HepG2 (cell line): ENCODE measurements around the gene PA2G4. TPM values are rescaled to one million over a fixed set of nuclear protein-coding genes. Genes with fewer than 3 reads are reported as not detected.

Source experiments
- ADNP ChIP-seq: sonication (generic); formaldehyde crosslinking; IDR thresholded peaks from 2 replicates; pipeline ENCODE4 v1.4.0; 2020; ENCODE audit warnings: missing genetic modification reagents
- ARHGAP35 ChIP-seq: sonication (generic); formaldehyde crosslinking; IDR thresholded peaks from 2 replicates; pipeline ENCODE4 v1.9.0; 2022; ENCODE audit warnings: mild to moderate bottlenecking, inconsistent platforms, moderate library complexity, missing genetic modification reagents, borderline replicate concordance
- CEBPZ ChIP-seq: IDR thresholded peaks from 2 replicates; pipeline ENCODE4 v1.6.1; 2012; ENCODE audit warnings: low read length, improper control_type of control experiment
- HBP1 ChIP-seq: IDR thresholded peaks from 2 replicates; pipeline ENCODE4 v1.6.1; 2016; ENCODE audit warnings: low read depth, control low read depth
- MAFF ChIP-seq: IDR thresholded peaks from 2 replicates; pipeline ENCODE4 v1.6.1; 2011; ENCODE audit warnings: low read depth, low read length, improper control_type of control experiment
- MAZ ChIP-seq, 2 experiments: sonication (generic) in 1 of 2; formaldehyde crosslinking in 1 of 2; IDR thresholded peaks; 2 replicates each; pipeline versions ENCODE4 v1.5.0 to v1.6.1; 2012 to 2020; ENCODE audit warnings: low read depth in 2 of 2, mild to moderate bottlenecking in 2 of 2, borderline replicate concordance in 1 of 2, improper control_type of control experiment in 1 of 2, low read length in 1 of 2, missing genetic modification reagents in 1 of 2, moderate library complexity in 1 of 2
- MED13 ChIP-seq: sonication (generic); formaldehyde crosslinking; IDR thresholded peaks from 2 replicates; pipeline ENCODE4 v1.5.0; 2020; ENCODE audit warnings: missing genetic modification reagents
- MEF2D ChIP-seq: sonication (generic); formaldehyde crosslinking; IDR thresholded peaks from 2 replicates; pipeline ENCODE4 v1.5.1; 2020; ENCODE audit warnings: mild to moderate bottlenecking, missing genetic modification reagents
- NFIB ChIP-seq: sonication (generic); formaldehyde crosslinking; IDR thresholded peaks from 2 replicates; pipeline ENCODE4 v1.9.0; 2021; ENCODE audit warnings: missing genetic modification reagents, mild to moderate bottlenecking, borderline replicate concordance
- POLR2A ChIP-seq, 2 experiments: IDR thresholded peaks; 2 replicates each; pipeline ENCODE4 v1.6.1; 2011; ENCODE audit warnings: low read depth in 2 of 2, low read length in 2 of 2, mild to moderate bottlenecking in 1 of 2, moderate library complexity in 1 of 2; ENCODE audit not compliant: insufficient read depth in 1 of 2
- PRPF4 ChIP-seq: fragments of 200-400 bp; formaldehyde crosslinking; IDR thresholded peaks from 2 replicates; pipeline ENCODE4 v1.6.1; 2016; ENCODE audit warnings: low read length, low read depth; ENCODE audit not compliant: poor library complexity, severe bottlenecking
- SOX6 ChIP-seq, 2 experiments: fragments of 450-650 bp in 1 of 2; sonication (generic) in 1 of 2; formaldehyde crosslinking in 1 of 2; IDR thresholded peaks; 2 replicates each; pipeline versions ENCODE4 v1.4.0 to v1.6.1; 2017 to 2020; ENCODE audit warnings: antibody characterized with exemption in 1 of 2, mild to moderate bottlenecking in 1 of 2, missing genetic modification reagents in 1 of 2
- THYN1 ChIP-seq: sonication (generic); formaldehyde crosslinking; IDR thresholded peaks from 2 replicates; pipeline ENCODE4 v1.8.1; 2023; ENCODE audit warnings: low read depth, mild to moderate bottlenecking, moderate library complexity, missing genetic modification reagents, borderline replicate concordance
- TRIM24 ChIP-seq: sonication (generic); formaldehyde crosslinking; IDR thresholded peaks from 2 replicates; pipeline ENCODE4 v1.8.0; 2022; ENCODE audit warnings: mild to moderate bottlenecking, missing genetic modification reagents
- WIZ ChIP-seq: sonication (generic); formaldehyde crosslinking; IDR thresholded peaks from 2 replicates; pipeline ENCODE4 v1.5.1; 2020; ENCODE audit warnings: mild to moderate bottlenecking, missing genetic modification reagents
- ZBTB7A ChIP-seq: sonication (generic); formaldehyde crosslinking; IDR thresholded peaks from 2 replicates; pipeline ENCODE4 v1.8.0; 2022; ENCODE audit warnings: mild to moderate bottlenecking, missing genetic modification reagents
- ZFAT ChIP-seq: sonication (generic); formaldehyde crosslinking; conservative IDR thresholded peaks from 2 replicates; pipeline ENCODE4 v1.8.1; 2023; ENCODE audit warnings: missing genetic modification reagents, inconsistent platforms
- ZFYVE20 ChIP-seq: sonication (generic); formaldehyde crosslinking; IDR thresholded peaks from 2 replicates; pipeline ENCODE4 v1.8.0; 2023; ENCODE audit warnings: low read depth, mild to moderate bottlenecking, moderate library complexity, missing genetic modification reagents, borderline replicate concordance
- ZGPAT ChIP-seq: IDR thresholded peaks from 2 replicates; pipeline ENCODE4 v1.6.1; 2016; ENCODE audit warnings: mild to moderate bottlenecking
- ZNF234 ChIP-seq: sonication (generic); formaldehyde crosslinking; conservative IDR thresholded peaks from 2 replicates; pipeline ENCODE4 v1.5.1; 2020; ENCODE audit warnings: mild to moderate bottlenecking, missing genetic modification reagents
- ZNF274 ChIP-seq: sonication (generic); formaldehyde crosslinking; IDR thresholded peaks from 2 replicates; pipeline ENCODE4 v1.5.1; 2020; ENCODE audit warnings: mild to moderate bottlenecking, missing genetic modification reagents
- ZNF530 ChIP-seq: sonication (generic); formaldehyde crosslinking; IDR thresholded peaks from 2 replicates; pipeline ENCODE4 v1.5.0; 2020; ENCODE audit warnings: low read depth, mild to moderate bottlenecking, missing genetic modification reagents
- polyA plus RNA-seq, 8 experiments: library from polyadenylated mRNA; depleted of rRNA in 3 of 8; stranded (reverse) in 7 of 8; unstranded in 1 of 8; fragments of >200 nt; fragmentation: Illumina TruSeq in 4 of 8; extraction: Trizol in 4 of 8; gene quantifications; 2 replicates each; pipeline versions ENCODE4 v1.2.1 to v1.2.3, GENCODE V29; 2011 to 2016; ENCODE audit warnings: low read depth in 4 of 8, missing spikeins in 1 of 8, mixed read lengths in 1 of 8; ENCODE audit not compliant: insufficient read depth in 1 of 8
- total RNA-seq, 5 experiments: library from RNA; depleted of rRNA; stranded (reverse); fragments of >200 nt; fragmentation: Illumina TruSeq; extraction: Trizol; gene quantifications; 2 replicates each; pipeline ENCODE4 v1.2.3, GENCODE V29; 2016; ENCODE audit warnings: low read depth in 1 of 5

Gene PA2G4
- total and polyA plus RNA-seq, 2 of the 13 experiments (the other 11 are each of a cell fraction or from before 2014, with no cell fraction given): 147 to 240 TPM

- TF ChIP-seq SOX6 (IDR thresholded peaks at IDR 0.05) (no peak), SOX6 (CRISPR knock-in tag; IDR thresholded peaks at IDR 0.05) (peak; percentile 80), MED13 (CRISPR knock-in tag) (peak; percentile 65), TRIM24 (CRISPR knock-in tag) (no peak), HBP1 (CRISPR knock-in tag) (peak; percentile 28; the same call in 1 of the 2 replicates), ZNF274 (peak; percentile 96), WIZ (CRISPR knock-in tag) (no peak; the same call in 1 of the 2 replicates), MEF2D (CRISPR knock-in tag) (peak; percentile 78; the same call in 1 of the 2 replicates), NFIB (CRISPR knock-in tag) (no peak), MAFF (no peak), THYN1 (CRISPR knock-in tag) (no peak), CEBPZ (no peak), ADNP (CRISPR knock-in tag) (no peak), ZBTB7A (no peak; the same call in 1 of the 2 replicates), ZNF530 (no peak; the same call in 1 of the 2 replicates), ZNF234 (CRISPR knock-in tag) (no peak), ARHGAP35 (peak; percentile 92), PRPF4 (no peak), ZFYVE20 (CRISPR knock-in tag) (0 out of 2 replicates have a peak, but pooled peaks have one; percentile 35), ZGPAT (CRISPR knock-in tag) (peak; percentile 97), MAZ (IDR thresholded peaks at IDR 0.05; ENCODE audit: borderline replicate concordance, low read depth, low read length) (0 out of 2 replicates have a peak, but pooled peaks have one; percentile 10), MAZ (CRISPR knock-in tag; IDR thresholded peaks at IDR 0.05; ENCODE audit: low read depth) (peak; percentile 98), ZFAT (CRISPR knock-in tag) (0 out of 2 replicates have a peak, but pooled peaks have one; percentile 24), POLR2A (IDR thresholded peaks at IDR 0.05; ENCODE audit: insufficient read depth in 1 of 2, low read depth in 2 of 2, low read length in 2 of 2) (peak; percentile 91)
These were observed at the start of gene PA2G4 (continued) for GRCh38 chr12:56104109-56104814.
